GM18517 (cell line): Measurements from ENCODE around the gene ARMC2.

Source experiments
- ATAC-seq: cut with Tn5 transposase; IDR thresholded peaks from one replicate; pipeline ENCODE4 v1.9.1; 2021; ENCODE audit warnings: mild to moderate bottlenecking, moderate library complexity; ENCODE audit not compliant: unreplicated experiment

The ARMC2 gene

DNA sequence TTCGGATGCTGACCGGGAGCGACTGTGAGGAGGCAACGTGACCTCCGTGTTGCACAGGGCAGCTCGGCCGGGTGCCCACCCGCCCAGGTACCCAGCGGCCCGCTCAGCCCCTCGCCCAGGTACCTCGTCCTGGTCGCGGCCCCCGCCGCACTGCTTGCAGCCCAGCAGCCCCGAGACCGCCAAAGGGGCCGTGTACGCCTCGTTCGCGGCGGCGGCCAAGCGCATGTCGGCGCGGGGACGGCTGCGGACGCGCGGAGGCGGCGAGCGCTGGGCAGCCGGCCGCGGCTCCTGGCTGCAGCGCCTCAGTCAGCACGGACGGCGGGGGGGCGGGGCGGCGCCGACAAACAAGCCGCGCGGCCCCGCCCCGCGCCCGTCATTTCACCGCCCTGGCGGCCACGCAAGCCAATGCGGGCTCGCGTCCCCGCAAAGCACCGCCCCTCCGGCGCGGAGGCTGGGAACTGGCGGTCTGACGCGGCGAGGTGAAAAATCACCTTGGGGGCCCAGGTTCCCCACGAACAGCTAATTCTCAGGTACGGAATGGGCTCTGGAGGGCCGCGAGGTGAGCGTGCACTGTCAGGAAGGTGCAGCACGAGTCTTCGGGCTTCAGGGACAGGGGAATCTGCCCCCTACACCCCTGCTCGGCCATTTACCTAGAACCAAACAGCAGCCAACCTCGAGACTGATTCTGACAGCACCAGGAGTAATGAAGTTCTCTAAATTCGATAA lies 161.2 kb downstream of the ARMC2 start:
- ATAC-seq: peak; percentile 72

DNA sequence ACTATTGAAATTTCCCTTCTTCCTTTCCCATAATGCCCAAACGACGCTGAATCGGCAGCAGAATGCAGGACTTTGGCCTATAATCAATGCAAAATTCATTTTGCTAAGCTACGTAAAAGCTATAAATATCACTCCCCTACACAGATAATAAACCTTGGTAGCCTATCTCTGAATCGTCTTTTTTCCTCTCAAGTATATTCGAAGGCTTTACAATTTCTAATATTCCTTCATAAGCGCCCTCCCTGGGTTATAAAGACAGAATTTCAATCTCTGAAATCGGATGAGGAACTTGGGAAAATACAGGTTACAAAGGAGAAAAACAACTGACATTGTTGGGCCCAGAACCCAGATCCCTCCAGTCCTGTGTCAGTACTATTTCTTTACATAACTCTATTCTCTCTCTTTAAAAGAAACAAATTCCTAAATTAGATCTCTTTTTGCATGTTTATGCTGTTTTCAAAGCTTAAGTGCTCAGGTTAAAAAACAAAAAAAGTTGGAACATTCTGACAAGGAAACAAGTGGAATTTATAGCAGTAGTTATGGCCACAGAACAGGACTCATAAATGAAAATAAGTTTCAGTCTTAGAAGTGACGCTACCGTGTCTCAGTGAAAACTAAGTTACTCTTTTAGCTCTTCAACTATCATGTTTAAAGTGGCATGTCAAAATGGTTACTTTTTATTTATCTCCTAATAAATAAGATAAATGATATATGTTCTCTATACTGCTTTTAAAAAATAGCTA lies 161.9 kb downstream of the ARMC2 start:
- no peak for ATAC-seq

DNA sequence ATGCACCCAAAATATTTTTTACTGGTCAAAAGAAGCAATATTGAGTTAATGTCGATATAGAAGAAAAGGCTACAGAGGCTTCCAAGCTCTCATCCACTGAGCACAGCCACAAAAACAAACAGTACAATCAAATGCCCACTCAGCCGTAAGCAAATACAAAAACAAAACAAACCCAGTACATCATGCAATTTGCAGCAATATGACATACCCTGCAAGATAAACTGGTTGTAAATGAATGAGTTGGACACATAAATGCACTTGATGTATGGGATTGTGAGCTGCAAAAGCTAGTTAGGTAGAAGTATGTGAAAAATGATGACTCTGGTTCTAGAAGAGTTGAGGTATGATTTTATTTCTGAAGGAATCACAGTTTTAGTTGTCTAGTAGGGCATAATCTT lies 162.5 kb downstream of the ARMC2 start:
- ATAC-seq: no peak

GRCh38 chr6:109013656-109014305 lies 165.6 kb downstream of the ARMC2 start:
- no peak for ATAC-seq

- no peak for ATAC-seq
Observed at GRCh38 chr6:109014606-109015005, 166.4 kb downstream of the ARMC2 start.

DNA sequence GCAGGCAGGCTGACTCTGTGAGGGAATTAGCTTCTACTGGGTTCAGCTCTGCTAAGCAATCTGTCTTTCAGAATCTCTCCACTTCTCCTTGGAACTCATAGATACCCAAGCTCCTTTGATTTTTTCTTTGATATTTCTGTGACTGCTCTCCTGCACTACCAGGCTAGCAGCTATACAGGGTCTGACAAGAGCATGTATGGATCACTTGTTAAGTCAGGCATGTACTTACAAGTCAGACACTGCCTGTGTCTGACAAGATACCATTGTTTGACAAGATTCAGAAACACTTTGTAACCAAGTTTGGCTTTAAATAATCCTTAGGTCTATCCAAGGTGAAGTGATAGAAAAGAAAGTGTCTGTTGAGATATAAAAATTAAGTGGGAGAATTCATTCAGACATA lies 167.0 kb downstream of the ARMC2 start:
- ATAC-seq: no peak

GRCh38 chr6:109019911-109020310 lies 171.7 kb downstream of the ARMC2 start:
- no peak for ATAC-seq

DNA sequence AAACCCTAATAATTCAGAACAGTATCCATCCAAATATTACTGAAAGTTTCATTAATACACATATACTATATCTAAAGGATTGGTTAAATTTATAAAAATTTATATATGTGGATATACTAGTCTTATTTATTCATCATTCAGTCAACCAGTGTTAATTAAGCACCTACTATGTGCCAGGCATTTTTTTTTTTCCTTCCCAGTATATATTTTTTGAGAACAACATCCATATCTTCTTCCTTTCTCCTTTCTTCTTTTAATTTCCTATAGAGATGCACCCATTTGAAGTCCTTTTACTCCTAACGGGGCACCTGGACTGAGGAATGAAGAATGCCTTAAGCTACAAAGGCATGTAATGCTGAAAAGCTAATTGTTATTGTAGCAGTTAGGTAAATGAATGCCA lies 173.6 kb downstream of the ARMC2 start:
- ATAC-seq: no peak

GRCh38 chr6:109023356-109023925 lies 175.2 kb downstream of the ARMC2 start:
- ATAC-seq: no peak
